Measurements from ENCODE around the gene FAM110D. TPM values are rescaled to one million over a fixed set of nuclear protein-coding genes. Genes with fewer than 3 reads are reported as not detected.

FAM110D gene
- total RNA-seq, 1 donor from 2014 or later: 0.58 TPM

- H3K9me3 Mint-ChIP-seq: no peaks in the 10 kb centered on the region
Measured at GRCh38 chr1:26200413-26200812, 41.5 kb downstream of the FAM110D start.

GRCh38 chr1:26203642-26204318 lies 44.9 kb downstream of the FAM110D start:
- H3K36me3 Mint-ChIP-seq: no peaks in the 10 kb centered on the region
- no peak for DNase-seq (ENCODE audit: low spot score in 2 of 2, unreplicated experiment in 2 of 2)
- H3K27ac Mint-ChIP-seq: no peak overlapping the region
- H3K27me3 Mint-ChIP-seq (ENCODE audit: low read depth): peaks cover 13% of the 10 kb centered on the region
- TF ChIP-seq CTCF (IDR thresholded peaks at IDR 0.05; ENCODE audit: unreplicated experiment): no peak
- H3K4me3 Mint-ChIP-seq: no peak overlapping the region
- H3K9me3 Mint-ChIP-seq: no peaks in the 10 kb centered on the region
- peaks cover 26% of the 10 kb centered on the region for H3K4me1 Mint-ChIP-seq

More at GRCh38 chr1:26200413-26200812, 41.5 kb downstream of the FAM110D start:
- no peak for DNase-seq (ENCODE audit: low spot score in 2 of 2, unreplicated experiment in 2 of 2)
- peak overlapping the region; percentile 43 for H3K4me3 Mint-ChIP-seq
- TF ChIP-seq CTCF (IDR thresholded peaks at IDR 0.05; ENCODE audit: unreplicated experiment): no peak
- H3K27me3 Mint-ChIP-seq (ENCODE audit: low read depth): peaks cover 13% of the 10 kb centered on the region
- peaks cover 26% of the 10 kb centered on the region for H3K4me1 Mint-ChIP-seq
- peak overlapping the region; percentile 81 for H3K27ac Mint-ChIP-seq
- no peaks in the 10 kb centered on the region for H3K36me3 Mint-ChIP-seq

GRCh38 chr1:26210147-26210870 lies 51.4 kb downstream of the FAM110D start:
- TF ChIP-seq CTCF (IDR thresholded peaks at IDR 0.05; ENCODE audit: unreplicated experiment): no peak
- no peak for DNase-seq (ENCODE audit: low spot score in 2 of 2, unreplicated experiment in 2 of 2)
- Mint-ChIP-seq H3K27me3 (ENCODE audit: low read depth) (no peaks in the 10 kb centered on the region), H3K27ac (no peak overlapping the region), H3K36me3 (no peaks in the 10 kb centered on the region), H3K4me1 (no peaks in the 10 kb centered on the region), H3K9me3 (no peaks in the 10 kb centered on the region), H3K4me3 (no peak overlapping the region)

- Mint-ChIP-seq H3K27ac (no peak overlapping the region), H3K27me3 (ENCODE audit: low read depth) (no peaks in the 10 kb centered on the region), H3K4me3 (no peak overlapping the region), H3K9me3 (no peaks in the 10 kb centered on the region), H3K4me1 (no peaks in the 10 kb centered on the region), H3K36me3 (no peaks in the 10 kb centered on the region)
- TF ChIP-seq CTCF (IDR thresholded peaks at IDR 0.05; ENCODE audit: unreplicated experiment): no peak
- no peak for DNase-seq (ENCODE audit: low spot score in 2 of 2, unreplicated experiment in 2 of 2)
Measured at GRCh38 chr1:26212726-26213125, 53.8 kb downstream of the FAM110D start.

GRCh38 chr1:26213335-26213905 lies 54.5 kb downstream of the FAM110D start:
- no peak overlapping the region for H3K27ac Mint-ChIP-seq
- H3K4me1 Mint-ChIP-seq: no peaks in the 10 kb centered on the region
- TF ChIP-seq CTCF (IDR thresholded peaks at IDR 0.05; ENCODE audit: unreplicated experiment): no peak
- no peak for DNase-seq (ENCODE audit: low spot score in 2 of 2, unreplicated experiment in 2 of 2)
- no peak overlapping the region for H3K4me3 Mint-ChIP-seq
- H3K36me3 Mint-ChIP-seq: no peaks in the 10 kb centered on the region
- no peaks in the 10 kb centered on the region for H3K27me3 Mint-ChIP-seq (ENCODE audit: low read depth)
- no peaks in the 10 kb centered on the region for H3K9me3 Mint-ChIP-seq

Other genes with a start within 250 kb of the FAM110D start
- 8.7 to 9.9 TPM (median 9.1 TPM) in 3 replicates for gene PAFAH2, start 161.0 kb upstream of the FAM110D start, total RNA-seq
- 6.9 to 8.2 TPM (median 7.1 TPM) in 3 replicates for gene EXTL1, start 137.3 kb upstream of the FAM110D start, total RNA-seq
- 9.2 to 10.7 TPM (median 10.3 TPM) in 3 replicates for gene SLC30A2, start 113.0 kb upstream of the FAM110D start, total RNA-seq
- 1.4 to 1.9 TPM (median 1.7 TPM) in 3 replicates for gene TRIM63, start 91.4 kb upstream of the FAM110D start, total RNA-seq
- gene PDIK1L, start 47.3 kb upstream of the FAM110D start, total RNA-seq: 18.3 to 19.4 TPM (median 19.1 TPM) in 3 replicates
- gene C1orf232, start 9.9 kb downstream of the FAM110D start, total RNA-seq: not detected in 3 replicates
- 27.1 to 28.7 TPM (median 28.6 TPM) in 3 replicates for gene ZNF593, start 10.8 kb downstream of the FAM110D start, total RNA-seq
- gene ZNF593OS, start 12.8 kb downstream of the FAM110D start, total RNA-seq: not detected in 3 replicates
- 50.2 to 53.9 TPM (median 52.2 TPM) in 3 replicates for gene CNKSR1, start 18.4 kb downstream of the FAM110D start, total RNA-seq
- 0.27 to 0.38 TPM (median 0.29 TPM) in 3 replicates for gene CATSPER4, start 31.5 kb downstream of the FAM110D start, total RNA-seq
- gene CEP85, start 75.1 kb downstream of the FAM110D start, total RNA-seq: 18.2 to 22.7 TPM (median 20.3 TPM) in 3 replicates
- 35.6 to 37.4 TPM (median 36.3 TPM) in 3 replicates for gene SH3BGRL3, start 121.0 kb downstream of the FAM110D start, total RNA-seq
- gene UBXN11, start 147.6 kb downstream of the FAM110D start, total RNA-seq: 28.3 to 29.6 TPM (median 29.6 TPM) in 3 replicates
- 1.1 to 1.9 TPM (median 1.6 TPM) in 3 replicates for gene CD52, start 158.9 kb downstream of the FAM110D start, total RNA-seq
- gene CRYBG2, start 195.1 kb downstream of the FAM110D start, total RNA-seq: 9.4 to 10.9 TPM (median 10.3 TPM) in 3 replicates
- not detected in 3 replicates for gene ZNF683, start 213.7 kb downstream of the FAM110D start, total RNA-seq